GM19397 (cell line): ENCODE results near the gene GEMIN8.
A peak's percentile ranks its signal among the peaks of the same experiment; 100 is the strongest.

ENCODE experiments used
- ATAC-seq: cut with Tn5 transposase; IDR thresholded peaks from one replicate; pipeline ENCODE4 v1.9.1; 2021; ENCODE audit warnings: mild to moderate bottlenecking, moderate library complexity; ENCODE audit not compliant: unreplicated experiment

Gene GEMIN8, protein sequence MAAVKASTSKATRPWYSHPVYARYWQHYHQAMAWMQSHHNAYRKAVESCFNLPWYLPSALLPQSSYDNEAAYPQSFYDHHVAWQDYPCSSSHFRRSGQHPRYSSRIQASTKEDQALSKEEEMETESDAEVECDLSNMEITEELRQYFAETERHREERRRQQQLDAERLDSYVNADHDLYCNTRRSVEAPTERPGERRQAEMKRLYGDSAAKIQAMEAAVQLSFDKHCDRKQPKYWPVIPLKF

DNA sequence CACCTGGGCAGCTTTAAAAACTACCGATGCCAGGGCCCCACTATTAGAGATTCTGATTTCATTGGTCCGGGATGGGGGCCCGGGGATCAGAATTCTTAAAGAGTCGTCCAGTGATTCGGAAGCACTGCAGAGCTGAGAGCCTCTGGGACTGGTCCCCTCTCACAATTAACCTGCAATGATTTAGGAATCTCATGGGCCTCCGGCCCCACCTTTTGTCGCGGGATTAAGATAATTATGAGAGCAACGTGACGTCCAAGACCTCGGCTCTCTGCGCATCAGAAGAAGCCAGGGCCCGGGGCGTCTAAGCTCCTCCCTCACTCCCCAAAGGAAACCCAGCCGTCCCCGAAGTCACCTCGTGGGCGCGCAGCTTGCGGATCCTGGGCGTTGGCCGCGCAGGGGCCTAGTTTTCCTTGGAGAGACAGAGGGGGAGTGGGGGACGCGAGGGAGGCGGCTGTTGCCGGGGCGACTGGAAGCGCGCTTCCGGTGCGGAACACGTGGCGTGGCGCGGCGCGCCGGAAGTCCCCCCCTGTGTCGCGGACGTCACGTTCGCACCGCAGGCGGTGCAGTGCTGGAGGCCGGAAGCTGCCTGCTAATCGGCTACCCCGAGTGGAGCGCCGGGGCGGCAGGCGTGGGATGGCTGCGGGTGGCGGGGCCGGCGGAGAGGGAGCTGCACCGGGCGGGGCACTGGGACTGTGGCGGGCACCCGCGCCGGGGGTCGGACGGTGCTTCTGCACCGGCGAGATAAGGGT, at the start of gene GEMIN8:
Gene GEMIN8 (minus strand): TSS at position 468 of the 749 bp plus-strand sequence. CDS start 8,414 bp downstream, outside the sequence.
- ATAC-seq: peak; percentile 90

DNA sequence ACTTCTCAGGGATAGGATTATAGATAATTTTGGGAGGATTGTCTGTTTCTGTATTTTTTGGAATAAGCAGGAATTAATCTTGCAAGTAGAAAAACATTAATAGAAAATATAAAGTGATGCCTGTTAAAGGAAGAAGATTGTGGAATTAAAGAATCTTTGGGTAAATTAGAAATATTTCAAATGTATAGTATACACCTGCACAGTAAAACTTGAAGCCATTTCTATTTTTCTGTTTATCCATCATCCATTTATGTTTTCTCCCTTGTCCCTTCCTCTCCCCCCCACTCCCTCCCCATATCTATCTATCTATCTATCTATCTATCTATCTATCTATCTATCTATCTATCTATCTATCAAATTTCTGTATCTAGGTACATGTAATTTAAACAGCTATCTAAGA, 46.9 kb upstream of the GEMIN8 start:
- ATAC-seq: no peak

DNA sequence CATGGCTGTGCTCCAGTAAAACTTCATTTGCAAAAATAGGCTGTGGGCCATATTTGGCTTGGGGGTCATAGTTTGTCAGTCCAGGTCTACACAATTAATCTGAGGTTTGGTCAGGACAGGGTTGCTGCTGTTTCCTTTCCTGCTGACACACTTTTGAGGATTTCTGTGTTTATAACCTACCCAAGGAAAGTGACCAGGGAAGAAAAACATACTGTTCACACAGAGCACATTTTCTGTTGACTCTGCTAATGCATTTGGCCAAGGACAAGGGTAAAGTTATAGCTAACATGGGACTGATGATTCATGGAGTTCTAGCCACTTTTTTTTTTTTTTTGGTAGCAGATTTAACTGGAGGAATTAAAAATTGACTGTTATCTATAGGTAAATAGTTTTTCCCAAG, 43.9 kb upstream of the GEMIN8 start:
- no peak for ATAC-seq

DNA sequence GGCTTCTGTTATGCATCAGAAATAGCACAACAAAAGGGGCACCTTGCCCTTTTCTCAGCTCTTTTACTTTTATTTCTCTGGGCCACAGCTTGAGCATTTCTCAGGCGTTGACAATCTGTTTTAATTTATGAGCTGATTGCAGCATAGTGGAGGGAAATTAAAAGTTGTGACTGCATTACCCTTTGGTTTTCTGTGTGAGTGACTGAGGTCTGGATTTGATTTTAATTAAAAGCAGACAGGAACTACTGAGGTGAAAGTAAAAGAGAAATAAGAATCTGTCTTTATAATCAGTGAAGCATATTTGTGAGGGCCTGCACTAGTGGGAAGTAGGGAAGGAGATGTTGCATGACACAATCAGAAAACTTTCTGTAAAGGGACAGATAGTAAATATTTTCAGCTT, 43.4 kb upstream of the GEMIN8 start:
- no peak for ATAC-seq

DNA sequence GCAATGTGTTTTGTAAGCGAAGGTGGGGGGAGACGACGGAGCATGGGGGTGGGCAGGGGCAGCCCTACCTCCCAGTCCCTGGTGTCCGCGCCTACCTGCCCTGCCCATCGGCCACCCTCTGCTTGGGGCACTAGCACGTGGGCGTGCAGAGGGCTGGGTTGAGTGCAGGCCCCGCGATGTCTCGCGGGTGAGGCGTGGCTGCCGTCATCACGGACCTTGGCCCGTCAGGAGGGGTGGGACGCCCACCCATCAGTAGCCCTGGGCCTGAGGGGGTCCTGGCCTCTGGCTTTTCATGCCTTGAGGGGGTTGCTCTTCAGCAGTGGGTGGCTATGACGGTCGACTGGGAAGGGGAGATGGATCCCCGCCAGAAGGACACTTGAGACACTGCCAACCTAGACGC, 36.1 kb upstream of the GEMIN8 start:
- no peak for ATAC-seq

DNA sequence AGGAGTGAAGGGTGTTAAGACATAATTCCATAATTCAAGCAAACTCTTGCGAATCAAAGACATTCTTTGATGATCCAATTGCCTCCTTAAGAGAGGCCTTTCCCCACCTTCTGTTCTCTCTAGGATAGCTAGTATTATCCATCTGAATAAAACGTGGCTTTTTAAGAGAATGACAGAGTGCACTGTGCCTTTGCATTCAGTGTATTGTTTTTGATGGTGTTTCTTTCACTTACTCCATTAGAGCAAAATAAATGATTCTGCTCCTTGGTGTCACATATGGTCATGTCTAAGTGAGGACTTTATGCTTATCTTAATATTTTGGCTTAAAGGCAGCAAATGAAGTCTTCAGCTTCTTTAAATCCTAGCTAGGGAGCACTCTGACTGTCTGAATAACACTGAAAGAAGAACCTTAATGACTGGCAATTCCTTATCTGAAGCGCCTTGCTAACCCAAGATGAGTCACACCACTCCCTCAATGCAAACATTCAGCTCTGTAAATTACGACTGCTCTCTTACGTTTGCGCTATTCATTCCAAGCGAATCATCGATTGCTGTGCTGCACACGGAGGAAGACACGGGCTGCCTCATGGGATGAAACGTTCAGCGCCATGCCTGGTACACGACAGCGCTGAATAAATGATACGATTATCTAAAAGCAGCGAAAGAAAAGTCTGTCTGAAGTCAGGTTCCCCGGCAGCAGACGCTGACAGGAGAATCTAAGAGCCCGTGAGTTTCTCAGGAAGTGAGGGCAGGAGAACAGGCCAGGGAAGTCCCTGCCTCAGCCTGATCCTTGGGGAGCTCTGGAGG, 35.1 kb upstream of the GEMIN8 start:
- no peak for ATAC-seq

DNA sequence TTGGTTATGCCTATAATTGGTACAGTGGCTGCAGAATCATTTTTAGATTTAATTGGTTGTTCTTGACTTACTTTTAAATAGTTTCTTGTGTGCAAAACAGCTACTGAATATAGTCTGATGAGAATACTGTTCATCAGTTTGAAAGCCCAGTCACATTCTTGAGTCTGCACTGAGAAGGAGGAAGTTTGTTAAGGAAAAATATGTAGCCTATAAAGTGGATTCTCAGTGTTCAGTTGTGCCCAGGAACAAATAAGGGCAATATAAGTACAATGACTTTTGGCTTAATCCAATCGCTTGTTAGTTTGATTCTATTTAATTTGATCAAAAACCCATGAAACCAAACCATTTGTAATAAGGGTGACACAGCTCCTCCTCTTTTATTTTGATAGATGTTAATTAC, 32.8 kb upstream of the GEMIN8 start:
- no peak for ATAC-seq

DNA sequence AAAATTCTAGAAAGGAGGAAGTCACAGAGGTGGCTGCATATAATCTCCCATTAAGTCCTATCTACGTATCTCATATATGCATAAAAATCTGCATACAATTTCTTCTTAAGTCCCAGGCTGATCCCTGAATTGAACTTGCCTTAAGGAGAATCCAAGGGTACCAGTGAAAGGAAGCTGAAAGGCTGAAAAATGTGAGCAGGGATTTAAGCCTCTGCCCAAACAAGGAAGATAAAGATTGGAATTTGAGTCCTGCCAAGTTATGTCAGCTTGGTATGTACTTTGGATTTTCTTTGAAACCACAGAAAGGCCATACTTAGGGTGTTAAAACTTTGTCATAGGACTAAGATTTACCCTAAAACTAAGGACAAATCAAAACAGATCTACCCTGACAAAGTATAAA, 26.5 kb upstream of the GEMIN8 start:
- ATAC-seq: no peak

DNA sequence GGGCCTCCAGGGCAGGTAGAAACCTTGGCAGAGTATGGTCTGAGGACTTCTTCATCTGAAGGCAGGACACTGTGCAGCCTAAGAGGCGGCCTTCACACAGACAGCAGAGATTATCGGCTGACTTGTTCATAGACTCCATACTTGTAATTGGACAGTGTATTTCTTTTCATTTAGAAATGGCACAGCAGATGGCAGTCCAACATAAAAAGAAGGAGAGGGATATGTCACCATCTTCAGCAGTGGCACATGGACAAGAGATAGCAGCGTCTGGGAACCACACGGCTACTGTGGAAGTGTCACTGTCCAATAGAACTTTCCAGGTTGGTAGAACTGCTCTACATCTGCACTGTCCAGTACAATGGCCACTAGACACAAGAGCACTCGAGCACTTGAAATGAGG, 21.7 kb upstream of the GEMIN8 start:
- no peak for ATAC-seq

DNA sequence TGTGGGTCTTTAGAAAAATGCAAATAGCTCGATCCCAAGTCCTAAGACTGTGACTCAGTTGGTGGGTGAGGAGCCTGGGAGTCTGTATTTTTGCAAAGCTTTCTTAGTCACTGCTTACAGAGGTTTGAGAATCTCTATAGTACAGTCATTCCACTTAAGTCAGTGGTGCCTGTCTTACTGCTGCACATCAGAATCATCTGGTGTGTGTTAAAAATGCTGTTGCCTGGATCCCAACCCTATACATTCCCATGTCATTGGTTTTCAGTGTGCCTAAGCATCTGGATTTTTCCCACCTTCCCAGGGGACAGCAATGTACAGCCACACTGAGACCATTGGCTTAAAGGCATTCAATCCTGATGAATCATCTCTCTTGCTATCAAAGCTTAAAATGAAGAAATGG, 21.0 kb upstream of the GEMIN8 start:
- no peak for ATAC-seq

DNA sequence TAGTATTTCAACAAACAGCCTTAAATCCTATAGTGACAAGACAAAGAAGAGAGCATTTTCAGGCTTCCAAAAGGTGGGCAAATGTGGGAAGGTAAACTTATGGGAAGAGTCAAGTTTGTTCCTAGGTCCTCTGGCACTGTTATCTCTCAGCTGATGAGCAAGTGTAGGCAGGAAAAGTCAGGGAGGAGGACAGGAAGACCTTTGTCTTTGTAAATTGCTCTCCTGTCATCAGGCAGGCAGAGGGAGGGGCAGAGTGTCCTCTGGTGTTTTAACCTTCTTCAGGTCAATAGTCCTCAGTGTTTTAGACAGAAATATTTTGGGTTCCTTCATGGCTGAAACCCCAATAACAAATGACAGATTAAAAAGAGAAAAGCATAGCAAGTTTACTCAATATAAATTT, 13.5 kb upstream of the GEMIN8 start:
- no peak for ATAC-seq

DNA sequence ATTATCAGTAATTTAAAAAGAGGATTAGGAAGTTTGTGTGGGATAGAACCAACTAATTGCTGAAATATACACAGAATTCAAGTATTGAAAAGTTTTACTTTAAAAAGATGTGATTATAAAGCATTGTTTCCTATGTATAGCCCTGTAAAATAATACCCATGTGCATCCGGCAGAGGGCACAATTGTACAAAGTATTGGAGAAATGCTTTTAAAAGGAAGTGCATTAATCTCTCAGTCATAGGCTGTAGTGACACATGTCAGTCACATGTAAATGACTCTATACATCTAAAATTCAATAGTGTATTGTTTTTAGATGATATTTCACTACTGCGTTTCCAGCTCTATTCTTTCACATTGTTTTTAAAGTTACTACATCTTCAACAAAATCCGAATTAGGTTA, 9.7 kb upstream of the GEMIN8 start:
- ATAC-seq: no peak

DNA sequence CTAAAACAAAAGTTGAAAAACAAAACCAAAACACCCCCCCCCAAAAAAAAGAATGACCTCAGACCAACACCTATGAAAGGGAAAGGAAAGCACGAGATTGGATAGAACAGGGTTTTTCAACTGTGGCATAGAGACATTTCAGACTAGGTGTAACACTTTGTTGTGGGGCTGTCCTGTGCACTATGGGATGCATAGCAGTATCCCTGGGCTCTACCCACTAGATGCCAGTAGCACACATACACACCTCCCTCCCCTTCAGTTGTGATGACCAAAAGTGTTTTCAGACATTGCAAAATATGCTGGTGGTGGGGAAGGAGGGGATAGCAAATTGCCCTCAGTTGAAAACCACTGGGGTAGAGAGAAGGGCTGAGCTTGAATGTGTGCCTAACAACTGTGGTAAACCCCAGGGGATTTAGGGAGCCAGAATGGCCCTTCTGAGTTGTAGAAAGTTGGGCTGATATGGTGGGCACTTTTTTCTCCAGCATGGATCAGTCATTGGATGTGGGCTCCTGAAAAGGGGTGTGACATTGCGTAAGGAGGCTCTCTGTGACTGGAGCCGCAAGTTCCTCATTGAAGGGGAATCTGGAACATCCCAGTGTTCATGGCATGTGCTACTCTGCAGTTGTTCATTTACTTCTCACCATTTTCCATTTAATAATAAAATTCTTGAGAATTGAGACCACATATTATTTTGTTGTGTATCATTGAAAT, 8.8 kb upstream of the GEMIN8 start:
- ATAC-seq: no peak

DNA sequence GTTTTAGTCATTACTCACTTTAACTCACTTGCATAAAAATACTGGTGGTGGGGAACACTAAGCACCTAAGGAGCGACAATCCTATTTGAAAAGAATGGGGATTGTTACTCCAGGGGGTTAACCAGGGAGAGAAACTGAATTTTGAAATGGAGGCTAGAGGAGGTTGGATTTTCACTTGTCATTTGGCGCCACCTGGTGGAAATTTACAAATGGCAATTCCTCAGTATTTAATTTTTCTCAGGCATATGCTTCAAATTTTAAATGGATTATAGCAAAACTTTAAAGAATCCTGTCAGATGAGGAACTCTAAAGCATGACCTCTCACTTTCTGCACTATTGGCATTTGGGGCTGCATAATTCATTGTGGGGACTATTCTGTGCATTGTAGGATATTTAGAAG, 2.7 kb upstream of the GEMIN8 start:
- ATAC-seq: no peak

DNA sequence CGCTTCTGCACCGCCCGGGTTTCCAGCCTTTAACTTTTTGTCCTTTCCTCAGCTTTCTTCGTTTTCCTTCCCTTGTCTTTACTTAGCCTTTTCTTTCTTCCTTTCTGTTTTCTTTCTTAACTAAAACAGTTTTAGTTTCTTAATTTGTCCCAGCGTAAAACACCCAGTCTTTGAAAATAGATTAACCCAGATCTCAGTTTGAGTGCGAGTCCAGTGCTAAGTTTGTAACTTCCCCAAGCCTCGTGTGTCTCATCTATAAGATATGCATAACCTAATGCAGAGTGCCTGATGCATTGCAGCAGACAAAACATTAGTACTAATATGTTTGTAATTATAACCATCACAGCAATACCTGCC, 460 bp upstream of the GEMIN8 start:
- no peak for ATAC-seq

DNA sequence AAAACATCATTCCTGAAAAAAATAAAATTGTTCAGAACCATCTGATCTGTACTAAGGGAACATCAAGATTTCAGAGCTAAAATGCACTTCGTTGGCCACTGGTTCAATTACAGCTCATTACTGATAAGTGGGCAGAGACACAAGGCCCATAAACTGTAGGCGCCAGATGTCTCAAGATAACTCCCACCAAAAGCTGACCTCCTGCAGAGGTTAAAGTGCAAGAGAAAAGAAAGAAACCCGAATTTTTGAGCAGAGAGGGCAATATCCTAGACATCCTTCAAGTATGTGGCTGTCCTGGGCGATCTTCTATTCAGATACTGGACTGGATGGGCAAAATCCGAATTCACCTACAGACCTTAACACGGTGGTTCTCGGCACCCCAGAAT, 660 bp downstream of the GEMIN8 start:
- ATAC-seq: no peak

DNA sequence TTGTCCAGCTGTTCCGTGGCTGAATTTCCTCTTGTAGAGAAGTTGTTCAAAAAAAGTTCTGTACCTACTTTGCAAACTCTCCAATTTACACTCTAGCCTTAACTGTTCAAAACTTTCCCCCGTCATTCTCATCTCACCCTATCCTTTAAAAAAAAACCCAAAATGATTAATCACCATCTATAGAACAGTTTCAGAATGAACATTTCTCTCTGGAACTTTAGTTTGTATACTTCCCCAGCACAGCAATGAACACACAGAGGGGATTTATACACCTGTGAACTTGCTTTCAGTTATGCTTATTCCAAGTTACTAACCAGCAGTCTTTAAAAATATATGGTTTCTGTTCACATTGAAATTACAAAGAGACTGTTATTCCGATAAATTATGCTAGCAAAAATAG, 1.2 kb downstream of the GEMIN8 start:
- ATAC-seq: no peak

DNA sequence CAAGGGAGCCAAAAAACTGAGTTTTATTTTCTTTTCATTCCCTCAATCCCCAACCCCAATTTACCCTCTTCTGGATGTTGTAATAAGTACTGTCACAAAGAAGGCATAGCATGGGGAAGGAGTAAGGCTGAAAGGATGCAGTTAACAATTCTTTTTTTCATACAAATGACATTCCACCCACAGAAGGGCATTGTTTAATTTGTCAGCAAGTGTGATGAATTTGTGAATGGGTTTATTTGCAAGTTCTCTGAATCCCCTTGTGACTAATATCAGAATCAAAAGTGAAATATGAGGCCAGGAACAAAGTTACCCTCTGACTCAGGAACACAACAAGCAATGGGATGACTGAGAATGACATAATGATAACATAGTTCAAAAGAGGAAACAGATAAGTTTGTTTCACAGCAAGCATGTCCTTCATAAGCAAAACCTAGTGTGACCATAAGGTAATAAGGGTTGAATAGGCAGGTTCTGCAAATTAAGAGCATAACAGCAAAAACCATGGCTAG, 2.1 kb downstream of the GEMIN8 start:
- no peak for ATAC-seq

DNA sequence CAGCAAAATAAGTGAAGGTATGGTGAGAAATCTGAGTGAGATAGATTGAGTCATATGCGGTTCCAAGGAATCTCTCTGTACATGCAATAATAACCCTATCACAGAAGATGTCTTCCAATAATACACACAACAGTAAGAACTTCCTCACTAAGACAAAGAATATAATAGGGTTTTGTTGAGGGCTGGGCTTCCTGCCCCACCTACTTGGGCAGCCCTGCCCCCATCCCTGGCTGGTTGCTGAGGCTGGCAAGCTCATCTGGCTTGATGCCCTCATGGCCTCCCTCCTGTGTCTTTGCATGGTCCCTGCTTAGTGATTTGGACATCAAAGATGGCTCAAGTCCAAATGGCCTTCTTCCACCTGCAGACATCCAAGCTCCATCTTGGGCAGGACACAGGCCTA, 2.7 kb downstream of the GEMIN8 start:
- ATAC-seq: no peak

DNA sequence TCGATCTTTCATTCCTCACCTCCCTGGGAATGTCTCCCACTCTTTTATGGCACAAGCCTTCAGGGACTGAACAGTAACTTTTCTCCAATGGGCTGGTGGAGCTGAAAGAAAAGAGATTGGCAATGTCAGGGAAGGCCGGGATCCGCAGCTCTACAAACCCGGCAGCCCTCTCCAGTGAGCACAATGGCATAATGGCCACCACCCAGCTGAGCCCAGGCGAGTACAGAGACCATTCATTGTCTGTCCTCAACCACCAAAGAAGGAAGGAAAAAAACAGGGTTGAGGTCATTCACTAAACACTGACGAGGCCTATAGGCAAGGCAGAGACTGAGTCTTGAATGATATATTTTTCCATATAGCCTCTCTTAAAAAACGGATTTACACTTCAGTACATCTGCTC, 3.6 kb downstream of the GEMIN8 start:
- no peak for ATAC-seq

DNA sequence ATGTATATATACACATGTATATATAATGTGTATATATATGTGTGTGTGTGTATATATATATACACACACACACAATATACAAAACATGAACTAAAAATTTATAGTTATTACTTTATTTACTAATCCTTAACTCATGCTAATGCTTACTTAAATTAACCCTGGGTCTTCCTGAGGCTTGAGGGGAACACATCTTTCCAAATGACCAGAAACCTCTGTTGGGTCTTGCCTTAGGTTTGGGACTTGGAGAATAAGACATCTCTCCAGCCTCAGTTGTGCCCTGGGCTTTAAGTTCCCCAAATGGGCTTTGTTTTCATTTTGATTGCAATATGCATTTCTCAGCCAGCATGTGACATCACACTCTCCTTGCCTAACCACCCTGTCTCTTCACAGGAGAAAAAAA, 7.7 kb downstream of the GEMIN8 start:
- ATAC-seq: no peak
